Fibroblast of lung (primary cell): Measurements from ENCODE around the gene CEACAM18.

Source experiments
- CTCF ChIP-seq, 2 donors: IDR thresholded peaks in 1 of 2; conservative IDR thresholded peaks in 1 of 2; 1 replicate in 1 of 2; 2 replicates in 1 of 2; pipeline ENCODE4 v1.5.1; 2011 to 2012; ENCODE audit warnings: low read length in 2 of 2, control low read depth in 1 of 2, inconsistent platforms in 1 of 2, low read depth in 1 of 2, mild to moderate bottlenecking in 1 of 2
- EZH2 ChIP-seq: IDR thresholded peaks from 2 replicates; pipeline ENCODE4 v1.5.1; 2012; ENCODE audit warnings: low read length, control low read depth, mild to moderate bottlenecking; ENCODE audit errors: missing control alignments

GRCh38 chr19:51430221-51430620, 48.1 kb upstream of the CEACAM18 start:
- TF ChIP-seq CTCF (conservative IDR thresholded peaks at IDR 0.05 in 1 of 2, IDR thresholded peaks at IDR 0.05 in 1 of 2; ENCODE audit: low read depth in 1 of 2, low read length in 2 of 2) (no peak), EZH2 (no peak)
